Measurements from ENCODE around the gene ZCCHC24. TPM values are rescaled to one million over a fixed set of nuclear protein-coding genes. Genes with fewer than 3 reads are reported as not detected.

Gene ZCCHC24
- total and polyA plus RNA-seq, 2 donors (not counting 1 experiment from before 2014, with no cell fraction given): 33.2 to 44.4 TPM

DNA sequence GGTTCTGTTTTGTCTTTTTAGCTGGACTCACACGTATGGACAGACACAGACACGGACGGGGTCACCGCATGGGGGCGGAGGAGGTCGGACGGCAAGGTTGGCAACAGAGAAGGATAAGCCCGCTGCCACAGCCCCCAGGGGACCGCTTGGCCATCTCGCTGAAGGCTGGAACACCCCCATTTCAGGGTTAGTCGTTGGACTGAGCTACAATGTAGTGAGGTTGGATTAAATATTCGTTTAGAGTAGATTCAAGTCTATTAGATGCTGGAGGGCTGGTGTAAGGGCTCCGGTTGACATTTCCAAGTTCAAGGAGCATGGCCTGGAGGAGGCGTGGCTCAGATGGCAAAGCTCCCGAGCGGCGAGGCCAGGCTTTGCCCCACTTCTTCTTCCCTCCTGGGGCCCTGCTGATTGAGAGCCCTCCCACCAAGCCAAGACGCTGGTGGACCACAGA is 62.9 kb downstream of the ZCCHC24 start:
- H3K4me1 ChIP-seq (ENCODE audit: control insufficient read depth, extremely low read depth, insufficient read depth, low read length): peaks cover 34% of the 10 kb centered on the region
- no peak for DNase-seq (ENCODE audit: low read depth in 2 of 2)
- H3K4me3 ChIP-seq (replicated peaks in 1 of 4; ENCODE audit: control extremely low read depth in 1 of 4, insufficient read depth in 1 of 4, low read depth in 3 of 4, low read length in 4 of 4): no peak overlapping the region
- H3K9me3 ChIP-seq (ENCODE audit: control insufficient read depth, insufficient read depth, low read depth, low read length): no peaks in the 10 kb centered on the region
- no peaks in the 10 kb centered on the region for H3K79me2 ChIP-seq (ENCODE audit: control insufficient read depth, insufficient read depth, low read length)
- no peak overlapping the region for H2AFZ ChIP-seq (ENCODE audit: low read length)
- H3K27ac ChIP-seq (ENCODE audit: insufficient read depth, low read length): peak overlapping the region; percentile 64
- H3K9ac ChIP-seq (ENCODE audit: insufficient read depth, low read length): no peak overlapping the region
- TF ChIP-seq CTCF (conservative IDR thresholded peaks at IDR 0.05 in 1 of 2, IDR thresholded peaks at IDR 0.05 in 1 of 2; ENCODE audit: low read depth in 1 of 2, low read length in 2 of 2): no peak
- TF ChIP-seq EZH2 (IDR thresholded peaks at IDR 0.05; ENCODE audit: low read length, missing control alignments): no peak
- H3K4me2 ChIP-seq (ENCODE audit: extremely low read depth, insufficient read depth, low read length): no peak overlapping the region
- H3K36me3 ChIP-seq (ENCODE audit: control insufficient read depth, insufficient read depth, low read length): peaks cover 19% of the 10 kb centered on the region
- H4K20me1 ChIP-seq (ENCODE audit: control insufficient read depth, extremely low read depth, insufficient read depth, low read length): no peaks in the 10 kb centered on the region
- H3K27me3 ChIP-seq (ENCODE audit: control insufficient read depth, insufficient read depth, low read length): no peaks in the 10 kb centered on the region

- Histone ChIP-seq H3K9ac (ENCODE audit: insufficient read depth, low read length) (peak overlapping the region; percentile 1), H4K20me1 (ENCODE audit: control insufficient read depth, extremely low read depth, insufficient read depth, low read length) (no peaks in the 10 kb centered on the region), H3K27ac (ENCODE audit: insufficient read depth, low read length) (peak overlapping the region; percentile 64), H2AFZ (ENCODE audit: low read length) (no peak overlapping the region), H3K27me3 (ENCODE audit: control insufficient read depth, insufficient read depth, low read length) (no peaks in the 10 kb centered on the region), H3K79me2 (ENCODE audit: control insufficient read depth, insufficient read depth, low read length) (no peaks in the 10 kb centered on the region), H3K4me1 (ENCODE audit: control insufficient read depth, extremely low read depth, insufficient read depth, low read length) (peaks cover 34% of the 10 kb centered on the region), H3K36me3 (ENCODE audit: control insufficient read depth, insufficient read depth, low read length) (peaks cover 15% of the 10 kb centered on the region), H3K4me2 (ENCODE audit: extremely low read depth, insufficient read depth, low read length) (no peak overlapping the region), H3K4me3 (replicated peaks in 1 of 4; ENCODE audit: control extremely low read depth in 1 of 4, insufficient read depth in 1 of 4, low read depth in 3 of 4, low read length in 4 of 4) (no peak overlapping the region), H3K9me3 (ENCODE audit: control insufficient read depth, insufficient read depth, low read depth, low read length) (no peaks in the 10 kb centered on the region)
- DNase-seq (ENCODE audit: low read depth in 2 of 2): peak; percentile 82 to 90
- no peak for TF ChIP-seq CTCF (conservative IDR thresholded peaks at IDR 0.05 in 1 of 2, IDR thresholded peaks at IDR 0.05 in 1 of 2; ENCODE audit: low read depth in 1 of 2, low read length in 2 of 2)
- TF ChIP-seq EZH2 (IDR thresholded peaks at IDR 0.05; ENCODE audit: low read length, missing control alignments): no peak
These were observed 63.6 kb downstream of the ZCCHC24 start for GRCh38 chr10:79381804-79382221.

GRCh38 chr10:79380946-79381721 is 64.3 kb downstream of the ZCCHC24 start:
- Histone ChIP-seq H4K20me1 (ENCODE audit: control insufficient read depth, extremely low read depth, insufficient read depth, low read length) (no peaks in the 10 kb centered on the region), H3K4me3 (replicated peaks in 1 of 4; ENCODE audit: control extremely low read depth in 1 of 4, insufficient read depth in 1 of 4, low read depth in 3 of 4, low read length in 4 of 4) (no peak overlapping the region), H3K4me1 (ENCODE audit: control insufficient read depth, extremely low read depth, insufficient read depth, low read length) (peaks cover 34% of the 10 kb centered on the region), H3K4me2 (ENCODE audit: extremely low read depth, insufficient read depth, low read length) (no peak overlapping the region), H3K36me3 (ENCODE audit: control insufficient read depth, insufficient read depth, low read length) (peaks cover 13% of the 10 kb centered on the region), H3K9me3 (ENCODE audit: control insufficient read depth, insufficient read depth, low read depth, low read length) (no peaks in the 10 kb centered on the region), H3K9ac (ENCODE audit: insufficient read depth, low read length) (peak overlapping the region; percentile 1), H2AFZ (ENCODE audit: low read length) (no peak overlapping the region), H3K27ac (ENCODE audit: insufficient read depth, low read length) (peak overlapping the region; percentile 64), H3K27me3 (ENCODE audit: control insufficient read depth, insufficient read depth, low read length) (no peaks in the 10 kb centered on the region), H3K79me2 (ENCODE audit: control insufficient read depth, insufficient read depth, low read length) (no peaks in the 10 kb centered on the region)
- no peak for DNase-seq (ENCODE audit: low read depth in 2 of 2)
- TF ChIP-seq CTCF (conservative IDR thresholded peaks at IDR 0.05 in 1 of 2, IDR thresholded peaks at IDR 0.05 in 1 of 2; ENCODE audit: low read depth in 1 of 2, low read length in 2 of 2) (no peak), EZH2 (IDR thresholded peaks at IDR 0.05; ENCODE audit: low read length, missing control alignments) (no peak)

Data from fibroblast of lung (primary cell).